Keratinocyte (primary cell): ENCODE measurements around the gene STKLD1. TPM values are rescaled to one million over a fixed set of nuclear protein-coding genes. Genes with fewer than 3 reads are reported as not detected.

Experiments used
- DNase-seq: peaks from one replicate; pipeline ENCODE4 v3.0.0-alpha.2; 2011; ENCODE audit warnings: low read depth, missing footprints, low spot score
- FAIRE-seq: peaks from 2 replicates; lab custom pipeline; 2011; peaks lifted over from hg19 to GRCh38; lab: Jason Lieb, UNC
- H2AFZ ChIP-seq: 2 replicates; pipeline ENCODE4 v1.6.0; 2012; ENCODE audit warnings: low read length, control low read depth, inconsistent platforms; ENCODE audit not compliant: control insufficient read depth
- H3K27ac ChIP-seq: 2 replicates; pipeline ENCODE4 v1.5.1; 2011; ENCODE audit warnings: low read length; ENCODE audit not compliant: control insufficient read depth, insufficient read depth
- H3K27me3 ChIP-seq: 3 replicates; pipeline ENCODE4 v1.6.0; 2011; ENCODE audit warnings: low read length; ENCODE audit not compliant: control insufficient read depth, insufficient read depth; ENCODE audit errors: extremely low read depth
- H3K36me3 ChIP-seq, 2 experiments: 2 replicates in 1 of 2; 3 replicates in 1 of 2; pipeline ENCODE4 v1.5.1; 2011; ENCODE audit warnings: low read length in 2 of 2, mild to moderate bottlenecking in 1 of 2; ENCODE audit not compliant: control insufficient read depth in 2 of 2, insufficient read depth in 2 of 2; ENCODE audit errors: extremely low read depth in 1 of 2
- H3K4me1 ChIP-seq: 3 replicates; pipeline ENCODE4 v1.5.1; 2011; ENCODE audit warnings: low read length; ENCODE audit not compliant: control insufficient read depth, insufficient read depth; ENCODE audit errors: extremely low read depth
- H3K4me2 ChIP-seq: 3 replicates; pipeline ENCODE4 v1.6.0; 2011; ENCODE audit warnings: low read depth, low read length; ENCODE audit not compliant: control insufficient read depth, insufficient read depth; ENCODE audit errors: extremely low read depth
- H3K4me3 ChIP-seq, 3 experiments: fragments of 200-600 bp in 1 of 3; sonication (generic) in 1 of 3; 2 replicates in 2 of 3; 3 replicates in 1 of 3; pipeline ENCODE4 v1.5.1; 2011 to 2016; ENCODE audit warnings: low read length in 3 of 3, mild to moderate bottlenecking in 3 of 3, control low read depth in 2 of 3, inconsistent platforms in 1 of 3, low read depth in 1 of 3, mixed read lengths in 1 of 3, mixed run types in 1 of 3, moderate library complexity in 1 of 3; ENCODE audit not compliant: control insufficient read depth in 2 of 3, insufficient read depth in 2 of 3; ENCODE audit errors: extremely low read depth in 1 of 3
- H3K79me2 ChIP-seq: 2 replicates; pipeline ENCODE4 v1.6.0; 2012; ENCODE audit warnings: low read length; ENCODE audit not compliant: control insufficient read depth, insufficient read depth
- H3K9ac ChIP-seq: 3 replicates; pipeline ENCODE4 v1.6.0; 2011; ENCODE audit warnings: low read length; ENCODE audit not compliant: control insufficient read depth, insufficient read depth; ENCODE audit errors: extremely low read depth
- H3K9me1 ChIP-seq: 3 replicates; pipeline ENCODE4 v1.6.0; 2011; ENCODE audit warnings: low read length; ENCODE audit not compliant: control insufficient read depth, insufficient read depth; ENCODE audit errors: extremely low read depth
- H3K9me3 ChIP-seq: 2 replicates; pipeline ENCODE4 v1.5.1; 2012; ENCODE audit warnings: low read depth, low read length; ENCODE audit not compliant: control insufficient read depth
- H4K20me1 ChIP-seq: 3 replicates; pipeline ENCODE4 v1.6.0; 2011; ENCODE audit warnings: low read length; ENCODE audit not compliant: control insufficient read depth, insufficient read depth; ENCODE audit errors: extremely low read depth
- EZH2 ChIP-seq: IDR thresholded peaks from one replicate; pipeline ENCODE4 v1.6.1; 2012; ENCODE audit warnings: inconsistent platforms, mild to moderate bottlenecking, low read length, moderate library complexity
- dilution Hi-C: fragments of 300-500 bp; cut with MboI; formaldehyde crosslinking; loops from one replicate; pipeline ENCODE4 v1.7.0; 2020; ENCODE audit warnings: low sequenced_read_pairs; ENCODE audit not compliant: extremely low pct_ligation_motif_present
- polyA plus RNA-seq, 5 experiments: library from polyadenylated mRNA; depleted of rRNA in 3 of 5; stranded (reverse) in 3 of 5; stranded (forward) in 1 of 5; unstranded in 1 of 5; fragments of >200 nt; gene quantifications; 1 replicate in 1 of 5; 2 replicates in 3 of 5; 3 replicates in 1 of 5; pipeline versions ENCODE4 v1.2.1 to v1.2.3, GENCODE V29; 2011 to 2012; ENCODE audit warnings: missing spikeins in 2 of 5, low read depth in 1 of 5, low replicate concordance in 1 of 5
- TF ChIP-seq, protein P1 (sequence below), 3 experiments: IDR thresholded peaks in 1 of 3; conservative IDR thresholded peaks in 1 of 3; optimal IDR thresholded peaks in 1 of 3; 2 replicates in 2 of 3; 3 replicates in 1 of 3; pipeline versions ENCODE3 to v1.5.1; 2011; ENCODE audit warnings: low read length in 3 of 3, mild to moderate bottlenecking in 3 of 3, moderate library complexity in 2 of 3, control low read depth in 1 of 3, inconsistent platforms in 1 of 3; ENCODE audit not compliant: insufficient read depth in 2 of 3; ENCODE audit errors: extremely low read depth in 1 of 3

Gene STKLD1
- polyA plus RNA-seq, 1 donor (not counting 4 experiments of a cell fraction or from before 2014, with no cell fraction given): 0.77 TPM

- FAIRE-seq: no peak
- Histone ChIP-seq H3K4me3 (no peak overlapping the region), H3K4me2 (no peak overlapping the region), H3K9ac (no peak overlapping the region), H3K4me1 (no peaks in the 10 kb centered on the region), H3K9me1 (no peaks in the 10 kb centered on the region), H4K20me1 (peaks cover 4% of the 10 kb centered on the region), H3K27me3 (no peaks in the 10 kb centered on the region), H3K27ac (no peak overlapping the region), H3K36me3 (peaks cover 41 to 42% of the 10 kb centered on the region in 2 experiments), H3K79me2 (peaks cover 3% of the 10 kb centered on the region), H2AFZ (no peak overlapping the region), H3K9me3 (no peaks in the 10 kb centered on the region)
- DNase-seq: no peak
- TF ChIP-seq, protein P1, sequence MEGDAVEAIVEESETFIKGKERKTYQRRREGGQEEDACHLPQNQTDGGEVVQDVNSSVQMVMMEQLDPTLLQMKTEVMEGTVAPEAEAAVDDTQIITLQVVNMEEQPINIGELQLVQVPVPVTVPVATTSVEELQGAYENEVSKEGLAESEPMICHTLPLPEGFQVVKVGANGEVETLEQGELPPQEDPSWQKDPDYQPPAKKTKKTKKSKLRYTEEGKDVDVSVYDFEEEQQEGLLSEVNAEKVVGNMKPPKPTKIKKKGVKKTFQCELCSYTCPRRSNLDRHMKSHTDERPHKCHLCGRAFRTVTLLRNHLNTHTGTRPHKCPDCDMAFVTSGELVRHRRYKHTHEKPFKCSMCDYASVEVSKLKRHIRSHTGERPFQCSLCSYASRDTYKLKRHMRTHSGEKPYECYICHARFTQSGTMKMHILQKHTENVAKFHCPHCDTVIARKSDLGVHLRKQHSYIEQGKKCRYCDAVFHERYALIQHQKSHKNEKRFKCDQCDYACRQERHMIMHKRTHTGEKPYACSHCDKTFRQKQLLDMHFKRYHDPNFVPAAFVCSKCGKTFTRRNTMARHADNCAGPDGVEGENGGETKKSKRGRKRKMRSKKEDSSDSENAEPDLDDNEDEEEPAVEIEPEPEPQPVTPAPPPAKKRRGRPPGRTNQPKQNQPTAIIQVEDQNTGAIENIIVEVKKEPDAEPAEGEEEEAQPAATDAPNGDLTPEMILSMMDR (optimal IDR thresholded peaks at IDR 0.05 in 1 of 3, IDR thresholded peaks at IDR 0.05 in 1 of 3, conservative IDR thresholded peaks at IDR 0.05 in 1 of 3; ENCODE audit: extremely low read depth in 1 of 3, insufficient read depth in 2 of 3, low read length in 3 of 3): no peak
- TF ChIP-seq EZH2: no peak
- dilution Hi-C loops: no loop called here
Measured at GRCh38 chr9:133408042-133408441, 31.9 kb downstream of the STKLD1 start.

DNA sequence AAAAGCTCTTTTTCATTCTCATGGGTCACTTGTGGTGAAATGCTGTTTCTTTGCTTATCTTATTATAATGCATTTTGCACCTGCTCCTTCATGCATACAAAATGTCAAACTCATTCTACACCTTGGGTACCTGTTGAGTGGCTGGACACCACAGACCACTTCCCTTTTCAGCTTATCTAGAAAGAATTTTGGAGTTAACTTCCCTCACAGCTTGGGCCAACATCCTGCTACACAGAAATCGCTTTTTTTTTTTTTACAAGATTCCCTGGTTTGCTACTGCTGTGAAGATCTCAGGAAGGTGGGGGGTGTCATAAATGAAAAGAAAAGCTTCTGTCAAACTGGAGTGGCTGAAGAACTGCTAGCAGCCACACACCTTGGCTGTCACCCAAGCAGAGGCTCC is 39.0 kb downstream of the STKLD1 start:
- peaks cover 46% of the 10 kb centered on the region for H3K79me2 ChIP-seq
- no peak overlapping the region for H2AFZ ChIP-seq
- no peak overlapping the region for H3K4me2 ChIP-seq
- no peak for FAIRE-seq
- no peaks in the 10 kb centered on the region for H3K9me3 ChIP-seq
- DNase-seq: no peak
- TF ChIP-seq, protein P1 (optimal IDR thresholded peaks at IDR 0.05 in 1 of 3, IDR thresholded peaks at IDR 0.05 in 1 of 3, conservative IDR thresholded peaks at IDR 0.05 in 1 of 3; ENCODE audit: extremely low read depth in 1 of 3, insufficient read depth in 2 of 3, low read length in 3 of 3): no peak
- no peak for TF ChIP-seq EZH2
- no peaks in the 10 kb centered on the region for H3K27me3 ChIP-seq
- H4K20me1 ChIP-seq: no peaks in the 10 kb centered on the region
- H3K36me3 ChIP-seq: peaks cover 19 to 37% of the 10 kb centered on the region in 2 experiments
- peaks cover 14% of the 10 kb centered on the region for H3K4me1 ChIP-seq
- H3K9me1 ChIP-seq: no peaks in the 10 kb centered on the region
- dilution Hi-C loops: no loop called here
- no peak overlapping the region for H3K4me3 ChIP-seq
- H3K9ac ChIP-seq: no peak overlapping the region
- H3K27ac ChIP-seq: no peak overlapping the region
